ENCODE data around the gene GTSF1L. TPM values are rescaled to one million over a fixed set of nuclear protein-coding genes. Genes with fewer than 3 reads are reported as not detected.

GTSF1L gene
- total RNA-seq, 1 donor from 2014 or later = not detected

GRCh38 chr20:43702502-43702901 is 24.3 kb downstream of the GTSF1L start:
- Mint-ChIP-seq H3K4me3 (ENCODE audit: low read depth) (no peak overlapping the region), H3K36me3 (ENCODE audit: insufficient read depth) (peaks cover 6% of the 10 kb centered on the region), H3K27ac (no peak overlapping the region), H3K27me3 (no peaks in the 10 kb centered on the region), H3K4me1 (ENCODE audit: low read depth) (no peaks in the 10 kb centered on the region), H3K9me3 (ENCODE audit: low read depth) (no peaks in the 10 kb centered on the region)
- TF ChIP-seq, protein P1, sequence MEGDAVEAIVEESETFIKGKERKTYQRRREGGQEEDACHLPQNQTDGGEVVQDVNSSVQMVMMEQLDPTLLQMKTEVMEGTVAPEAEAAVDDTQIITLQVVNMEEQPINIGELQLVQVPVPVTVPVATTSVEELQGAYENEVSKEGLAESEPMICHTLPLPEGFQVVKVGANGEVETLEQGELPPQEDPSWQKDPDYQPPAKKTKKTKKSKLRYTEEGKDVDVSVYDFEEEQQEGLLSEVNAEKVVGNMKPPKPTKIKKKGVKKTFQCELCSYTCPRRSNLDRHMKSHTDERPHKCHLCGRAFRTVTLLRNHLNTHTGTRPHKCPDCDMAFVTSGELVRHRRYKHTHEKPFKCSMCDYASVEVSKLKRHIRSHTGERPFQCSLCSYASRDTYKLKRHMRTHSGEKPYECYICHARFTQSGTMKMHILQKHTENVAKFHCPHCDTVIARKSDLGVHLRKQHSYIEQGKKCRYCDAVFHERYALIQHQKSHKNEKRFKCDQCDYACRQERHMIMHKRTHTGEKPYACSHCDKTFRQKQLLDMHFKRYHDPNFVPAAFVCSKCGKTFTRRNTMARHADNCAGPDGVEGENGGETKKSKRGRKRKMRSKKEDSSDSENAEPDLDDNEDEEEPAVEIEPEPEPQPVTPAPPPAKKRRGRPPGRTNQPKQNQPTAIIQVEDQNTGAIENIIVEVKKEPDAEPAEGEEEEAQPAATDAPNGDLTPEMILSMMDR (IDR thresholded peaks at IDR 0.05; ENCODE audit: unreplicated experiment) = no peak
- DNase-seq (ENCODE audit: low spot score, unreplicated experiment) = no peak

- H3K27ac Mint-ChIP-seq = no peak overlapping the region
- H3K36me3 Mint-ChIP-seq (ENCODE audit: insufficient read depth) = peaks cover 2% of the 10 kb centered on the region
- no peaks in the 10 kb centered on the region for H3K4me1 Mint-ChIP-seq (ENCODE audit: low read depth)
Measured at GRCh38 chr20:43700627-43701026, 26.2 kb downstream of the GTSF1L start.

GRCh38 chr20:43699941-43700565 is 26.7 kb downstream of the GTSF1L start:
- DNase-seq (ENCODE audit: low spot score, unreplicated experiment) = no peak
- Mint-ChIP-seq H3K4me3 (ENCODE audit: low read depth) (no peak overlapping the region), H3K9me3 (ENCODE audit: low read depth) (no peaks in the 10 kb centered on the region), H3K27ac (no peak overlapping the region), H3K36me3 (ENCODE audit: insufficient read depth) (peaks cover under 1% of the 10 kb centered on the region), H3K27me3 (no peaks in the 10 kb centered on the region), H3K4me1 (ENCODE audit: low read depth) (no peaks in the 10 kb centered on the region)
- TF ChIP-seq, protein P1 (IDR thresholded peaks at IDR 0.05; ENCODE audit: unreplicated experiment) = no peak

More at GRCh38 chr20:43700627-43701026, 26.2 kb downstream of the GTSF1L start:
- no peaks in the 10 kb centered on the region for H3K27me3 Mint-ChIP-seq
- no peak overlapping the region for H3K4me3 Mint-ChIP-seq (ENCODE audit: low read depth)
- H3K9me3 Mint-ChIP-seq (ENCODE audit: low read depth) = no peaks in the 10 kb centered on the region
- no peak for DNase-seq (ENCODE audit: low spot score, unreplicated experiment)
- TF ChIP-seq, protein P1 (IDR thresholded peaks at IDR 0.05; ENCODE audit: unreplicated experiment) = no peak

DNA sequence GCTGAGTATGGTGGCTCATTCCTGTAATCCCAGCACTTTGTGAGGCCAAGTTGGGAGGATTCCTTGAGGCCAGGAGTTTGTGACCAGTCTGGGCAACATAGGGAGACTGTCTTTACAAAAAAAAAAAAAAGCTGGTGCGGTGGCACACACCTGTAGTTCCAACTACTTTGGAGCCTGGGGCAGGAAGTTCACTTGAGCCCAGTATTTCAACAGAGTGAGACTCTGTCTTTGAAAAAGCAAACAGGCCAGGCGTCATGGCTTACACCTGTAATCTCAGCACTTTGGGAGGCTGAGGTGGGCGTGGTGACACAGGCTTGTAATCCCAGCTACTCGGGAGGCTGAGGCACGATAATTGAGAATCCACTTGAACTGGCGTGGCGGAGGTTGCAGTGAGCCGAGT is 31.2 kb downstream of the GTSF1L start:
- H3K27ac Mint-ChIP-seq = no peak overlapping the region
- no peak overlapping the region for H3K4me3 Mint-ChIP-seq (ENCODE audit: low read depth)
- H3K4me1 Mint-ChIP-seq (ENCODE audit: low read depth) = no peaks in the 10 kb centered on the region
- H3K27me3 Mint-ChIP-seq = no peaks in the 10 kb centered on the region
- H3K36me3 Mint-ChIP-seq (ENCODE audit: insufficient read depth) = no peaks in the 10 kb centered on the region
- TF ChIP-seq, protein P1 (IDR thresholded peaks at IDR 0.05; ENCODE audit: unreplicated experiment) = no peak
- H3K9me3 Mint-ChIP-seq (ENCODE audit: low read depth) = no peaks in the 10 kb centered on the region
- no peak for DNase-seq (ENCODE audit: low spot score, unreplicated experiment)

DNA sequence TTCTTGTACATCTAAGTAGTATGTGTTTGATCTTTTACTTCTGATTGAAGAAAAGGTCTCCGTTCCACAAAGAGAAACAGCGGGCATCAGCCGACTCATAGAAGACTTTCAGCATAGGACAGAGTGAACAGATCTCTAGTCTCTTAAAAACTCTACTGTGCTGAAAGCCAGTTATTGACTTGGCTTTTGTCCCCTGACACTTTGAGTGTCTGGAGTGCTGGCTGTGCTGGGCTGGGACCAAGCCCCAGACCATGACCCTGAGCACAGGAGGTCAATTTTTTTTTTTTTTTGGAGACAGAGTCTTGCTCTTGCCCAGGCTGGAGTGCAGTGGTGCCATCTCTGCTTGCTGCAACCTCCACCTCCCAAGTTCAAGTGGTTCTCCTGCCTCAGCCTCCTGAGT is 32.0 kb downstream of the GTSF1L start:
- Mint-ChIP-seq H3K4me3 (ENCODE audit: low read depth) (no peak overlapping the region), H3K27me3 (no peaks in the 10 kb centered on the region), H3K27ac (no peak overlapping the region), H3K9me3 (ENCODE audit: low read depth) (no peaks in the 10 kb centered on the region), H3K4me1 (ENCODE audit: low read depth) (no peaks in the 10 kb centered on the region), H3K36me3 (ENCODE audit: insufficient read depth) (peaks cover 1% of the 10 kb centered on the region)
- TF ChIP-seq, protein P1 (IDR thresholded peaks at IDR 0.05; ENCODE audit: unreplicated experiment) = no peak
- no peak for DNase-seq (ENCODE audit: low spot score, unreplicated experiment)

Measured in progenitor cell of endocrine pancreas (in vitro differentiated cells).